HepG2 (cell line): ENCODE results near the gene CBX2. TPM values are rescaled to one million over a fixed set of nuclear protein-coding genes. Genes with fewer than 3 reads are reported as not detected.
A peak's percentile ranks its signal among the peaks of the same experiment; 100 is the strongest.

Experiments used
- CHCHD3 ChIP-seq: sonication (generic); formaldehyde crosslinking; IDR thresholded peaks from 2 replicates; pipeline ENCODE4 v1.8.0; 2022; ENCODE audit warnings: mild to moderate bottlenecking, missing genetic modification reagents, moderate library complexity
- HNF1A ChIP-seq, 2 experiments: sonication (generic) in 1 of 2; formaldehyde crosslinking in 1 of 2; IDR thresholded peaks; 2 replicates each; pipeline versions ENCODE4 v1.4.0 to v1.6.1; 2016 to 2020; ENCODE audit warnings: borderline replicate concordance in 1 of 2, low read depth in 1 of 2, mild to moderate bottlenecking in 1 of 2, missing genetic modification reagents in 1 of 2
- HNF4A ChIP-seq: sonication (generic); formaldehyde crosslinking; IDR thresholded peaks from 2 replicates; pipeline ENCODE4 v1.4.0; 2020; ENCODE audit warnings: missing genetic modification reagents
- HOXA5 ChIP-seq: sonication (generic); formaldehyde crosslinking; IDR thresholded peaks from 2 replicates; pipeline ENCODE4 v1.4.0; 2020; ENCODE audit warnings: missing genetic modification reagents
- MZF1 ChIP-seq: sonication (generic); formaldehyde crosslinking; IDR thresholded peaks from 2 replicates; pipeline ENCODE4 v1.8.1; 2023; ENCODE audit warnings: mild to moderate bottlenecking, missing genetic modification reagents, borderline replicate concordance
- NCOA2 ChIP-seq: sonication (generic); formaldehyde crosslinking; IDR thresholded peaks from 2 replicates; pipeline ENCODE4 v1.8.0; 2022; ENCODE audit warnings: inconsistent platforms
- RNF219 ChIP-seq: sonication (generic); formaldehyde crosslinking; IDR thresholded peaks from 2 replicates; pipeline ENCODE4 v1.5.0; 2020; ENCODE audit warnings: mild to moderate bottlenecking, missing genetic modification reagents
- SRSF9 ChIP-seq: fragments of 200-400 bp; formaldehyde crosslinking; IDR thresholded peaks from 2 replicates; pipeline ENCODE4 v1.6.1; 2018; ENCODE audit warnings: borderline replicate concordance, mild to moderate bottlenecking, low read depth, low read length; ENCODE audit not compliant: insufficient read depth, poor library complexity, severe bottlenecking
- TBX3 ChIP-seq: fragments of 450-650 bp; IDR thresholded peaks from 2 replicates; pipeline ENCODE4 v1.6.1; 2017; ENCODE audit warnings: antibody characterized with exemption, mild to moderate bottlenecking, inconsistent platforms, borderline replicate concordance
- TP53 ChIP-seq: sonication (generic); formaldehyde crosslinking; conservative IDR thresholded peaks from 2 replicates; pipeline ENCODE4 v1.4.0; 2020; ENCODE audit warnings: missing genetic modification reagents
- ZBED4 ChIP-seq: sonication (generic); formaldehyde crosslinking; IDR thresholded peaks from 2 replicates; pipeline ENCODE4 v1.4.0; 2020; ENCODE audit warnings: missing genetic modification reagents, borderline replicate concordance
- ZBTB21 ChIP-seq: sonication (generic); formaldehyde crosslinking; IDR thresholded peaks from 2 replicates; pipeline ENCODE4 v1.4.0; 2020; ENCODE audit warnings: missing genetic modification reagents
- ZNF569 ChIP-seq: sonication (generic); formaldehyde crosslinking; IDR thresholded peaks from 2 replicates; pipeline ENCODE4 v1.5.0; 2020; ENCODE audit warnings: mild to moderate bottlenecking, missing genetic modification reagents, moderate library complexity, borderline replicate concordance
- ZNF644 ChIP-seq: IDR thresholded peaks from 2 replicates; pipeline ENCODE4 v1.6.1; 2016; ENCODE audit warnings: low read depth
- ZNF878 ChIP-seq: sonication (generic); formaldehyde crosslinking; IDR thresholded peaks from 2 replicates; pipeline ENCODE4 v1.8.1; 2023; ENCODE audit warnings: mild to moderate bottlenecking, missing genetic modification reagents, moderate library complexity
- ZSCAN5A ChIP-seq: sonication (generic); formaldehyde crosslinking; IDR thresholded peaks from 2 replicates; pipeline ENCODE4 v1.8.0; 2022; ENCODE audit warnings: mild to moderate bottlenecking, missing genetic modification reagents, borderline replicate concordance
- polyA plus RNA-seq, 8 experiments: library from polyadenylated mRNA; depleted of rRNA in 3 of 8; stranded (reverse) in 7 of 8; unstranded in 1 of 8; fragments of >200 nt; fragmentation: Illumina TruSeq in 4 of 8; extraction: Trizol in 4 of 8; gene quantifications; 2 replicates each; pipeline versions ENCODE4 v1.2.1 to v1.2.3, GENCODE V29; 2011 to 2016; ENCODE audit warnings: low read depth in 4 of 8, missing spikeins in 1 of 8, mixed read lengths in 1 of 8; ENCODE audit not compliant: insufficient read depth in 1 of 8
- total RNA-seq, 5 experiments: library from RNA; depleted of rRNA; stranded (reverse); fragments of >200 nt; fragmentation: Illumina TruSeq; extraction: Trizol; gene quantifications; 2 replicates each; pipeline ENCODE4 v1.2.3, GENCODE V29; 2016; ENCODE audit warnings: low read depth in 1 of 5

The CBX2 gene
- total and polyA plus RNA-seq, 2 of the 13 experiments (the other 11 are each of a cell fraction or from before 2014, with no cell fraction given), result 14.5 to 31.1 TPM

- TF ChIP-seq SRSF9, result no peak
- TF ChIP-seq ZNF644, result no peak; the same call in 1 of the 2 replicates
- TF ChIP-seq HNF4A (CRISPR knock-in tag), result peak; percentile 99
- peak; percentile 62; the same call in 1 of the 2 replicates for TF ChIP-seq TBX3
- no peak for TF ChIP-seq ZSCAN5A (CRISPR knock-in tag)
- peak; percentile 96 for TF ChIP-seq TP53 (CRISPR knock-in tag)
- TF ChIP-seq NCOA2 (CRISPR knock-in tag), result peak; percentile 83
- TF ChIP-seq ZBED4 (CRISPR knock-in tag), result peak; percentile 75; the same call in 1 of the 2 replicates
- peak; percentile 72; the same call in 1 of the 2 replicates for TF ChIP-seq ZNF569 (CRISPR knock-in tag)
- 0 out of 2 replicates have a peak, but pooled peaks have one; percentile 86 for TF ChIP-seq RNF219 (CRISPR knock-in tag)
- peak; percentile 93 for TF ChIP-seq MZF1 (CRISPR knock-in tag)
- no peak; the same call in none of the 2 replicates for TF ChIP-seq ZBTB21 (CRISPR knock-in tag)
- TF ChIP-seq CHCHD3 (CRISPR knock-in tag), result 0 out of 2 replicates have a peak, but pooled peaks have one; percentile 43
- TF ChIP-seq HOXA5 (CRISPR knock-in tag), result peak; percentile 25; the same call in 1 of the 2 replicates
- no peak for TF ChIP-seq HNF1A (IDR thresholded peaks at IDR 0.05; ENCODE audit: low read depth)
- peak; percentile 86 for TF ChIP-seq HNF1A (CRISPR knock-in tag; IDR thresholded peaks at IDR 0.05; ENCODE audit: borderline replicate concordance)
- 0 out of 2 replicates have a peak, but pooled peaks have one; percentile 42 for TF ChIP-seq ZNF878
Measured at GRCh38 chr17:79760197-79760906, 17.6 kb upstream of the CBX2 start (continued).
